GM21526 (cell line): ENCODE results near the gene XPO4.
"Not testable (repeated sequence)": the region's sequence is repeated elsewhere in the genome, so short reads cannot be mapped to it uniquely, and the experiment has no call there.

Experiments
- ATAC-seq: cut with Tn5 transposase; IDR thresholded peaks from one replicate; pipeline ENCODE4 v1.9.1; 2021; ENCODE audit warnings: moderate library complexity; ENCODE audit not compliant: unreplicated experiment, low FRiP score

The XPO4 gene

GRCh38 chr13:20796791-20797508 is 105.6 kb downstream of the XPO4 start:
- ATAC-seq, result no peak

DNA sequence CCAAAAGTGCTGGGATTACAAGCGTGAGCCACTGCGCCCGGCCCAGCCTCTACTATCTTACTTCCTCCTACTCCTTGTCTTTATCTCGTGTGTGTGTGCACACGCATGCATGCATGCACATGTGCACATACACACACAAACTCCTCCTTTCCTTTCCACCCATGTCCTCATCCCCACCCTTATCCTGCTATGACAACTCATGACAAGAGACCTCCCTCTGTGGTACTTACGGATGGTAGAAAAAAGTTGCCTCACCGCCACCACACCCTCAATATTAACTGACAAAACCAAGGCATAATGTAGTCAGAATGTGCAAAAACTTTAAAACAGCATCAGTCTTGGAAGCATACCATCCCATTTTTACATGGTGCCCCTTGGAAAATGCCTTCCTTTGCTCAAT is 112.9 kb downstream of the XPO4 start:
- no peak for ATAC-seq

DNA sequence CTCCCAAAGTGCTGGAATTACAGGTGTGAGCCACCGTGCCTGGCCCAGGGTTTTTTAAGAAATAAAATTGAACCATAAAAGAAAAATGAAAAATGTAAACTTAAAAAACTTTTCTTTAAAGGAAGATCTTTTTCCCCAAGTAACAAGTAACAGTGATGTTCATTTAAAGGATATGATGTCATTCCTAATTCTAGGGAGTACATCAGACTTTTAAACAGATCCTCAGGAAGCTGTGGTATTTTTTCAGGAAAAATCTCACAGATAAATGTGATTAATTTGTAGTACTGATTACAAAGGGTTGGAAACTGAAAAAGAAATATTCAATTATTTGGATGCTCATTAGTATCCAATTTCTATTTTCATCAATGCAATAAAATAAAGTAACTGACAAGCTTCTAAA is 114.2 kb downstream of the XPO4 start:
- ATAC-seq, result no peak

- no peak for ATAC-seq
Observed at GRCh38 chr13:20787180-20787579, 115.4 kb downstream of the XPO4 start.

GRCh38 chr13:20782116-20782708 is 120.3 kb downstream of the XPO4 start:
- ATAC-seq, result peak; percentile 66

- ATAC-seq, result no peak
Observed at GRCh38 chr13:20780317-20780716, 122.2 kb downstream of the XPO4 start.

GRCh38 chr13:20779405-20779804 is 123.1 kb downstream of the XPO4 start:
- no peak for ATAC-seq

- ATAC-seq, result no peak
Observed at GRCh38 chr13:20778311-20778710, 124.2 kb downstream of the XPO4 start.

GRCh38 chr13:20776751-20777150 is 125.8 kb downstream of the XPO4 start:
- no peak for ATAC-seq

DNA sequence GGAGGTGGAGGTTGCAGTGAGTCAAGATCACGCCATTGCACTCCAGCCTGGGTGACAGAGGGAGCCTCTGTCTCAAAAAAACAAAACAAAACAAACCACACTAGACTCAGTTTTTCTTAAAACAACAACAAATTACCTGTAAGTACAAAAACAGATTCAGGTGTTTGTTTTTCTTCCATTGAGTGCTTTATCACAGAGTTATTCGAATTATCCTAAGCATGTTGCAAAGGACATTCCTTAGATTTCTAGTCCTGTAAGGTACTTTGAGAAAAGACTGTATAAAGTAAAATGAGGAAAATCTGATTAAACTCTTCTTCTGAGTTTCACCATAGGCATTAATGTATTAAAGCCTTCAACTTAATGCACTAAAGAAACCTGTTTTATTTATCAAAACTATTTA is 126.6 kb downstream of the XPO4 start:
- ATAC-seq, result no peak

- no peak for ATAC-seq
Observed at GRCh38 chr13:20774746-20775145, 127.8 kb downstream of the XPO4 start.

DNA sequence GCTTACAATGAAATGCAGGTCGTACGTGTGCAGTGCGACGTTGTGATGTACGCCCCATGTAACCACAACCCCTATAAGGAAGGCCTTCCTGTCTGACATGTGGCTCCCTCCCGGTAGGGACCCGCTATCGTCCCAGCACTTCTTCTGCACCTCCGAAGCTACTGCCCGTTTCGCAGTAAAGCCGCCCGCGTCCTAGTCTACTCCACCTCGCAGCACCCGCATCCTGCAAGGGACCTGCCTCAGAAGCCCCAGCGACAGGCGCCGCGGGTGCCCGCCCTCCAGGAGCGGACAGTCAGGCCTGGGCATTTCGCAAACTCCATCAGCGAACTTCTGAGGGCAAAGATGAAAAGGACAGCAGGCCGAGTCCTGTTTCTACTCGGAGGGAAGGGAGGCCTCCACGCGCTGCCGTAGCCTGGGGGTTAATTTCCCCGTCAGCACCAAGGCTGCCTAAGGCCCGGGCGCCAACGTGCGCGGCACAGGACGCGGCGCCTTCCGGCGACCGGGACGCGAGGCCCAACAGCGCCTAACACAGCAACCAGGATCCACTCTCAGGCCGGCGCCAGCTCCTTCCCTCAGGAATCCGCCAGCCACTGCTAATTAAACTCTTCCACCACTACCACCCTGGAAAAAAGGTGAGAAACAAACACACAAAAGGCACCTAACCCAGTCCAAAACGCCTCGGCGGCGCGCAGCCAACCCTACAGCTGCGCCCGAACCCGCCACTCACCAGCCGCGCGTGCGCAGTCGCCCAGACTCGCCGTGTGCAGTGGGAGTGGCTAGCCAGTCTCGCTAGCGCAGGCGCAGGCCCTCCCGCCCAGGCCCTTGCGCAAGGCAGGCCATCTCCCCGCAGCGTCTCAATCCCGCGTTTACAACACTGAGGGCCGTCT is 129.1 kb downstream of the XPO4 start, which contains the start of gene EEF1AKMT1:
EEF1AKMT1 (minus strand) TSS at position 768 of the 887 bp plus-strand sequence. CDS start 16,363 bp downstream, outside the sequence.
- peak; percentile 88 for ATAC-seq

DNA sequence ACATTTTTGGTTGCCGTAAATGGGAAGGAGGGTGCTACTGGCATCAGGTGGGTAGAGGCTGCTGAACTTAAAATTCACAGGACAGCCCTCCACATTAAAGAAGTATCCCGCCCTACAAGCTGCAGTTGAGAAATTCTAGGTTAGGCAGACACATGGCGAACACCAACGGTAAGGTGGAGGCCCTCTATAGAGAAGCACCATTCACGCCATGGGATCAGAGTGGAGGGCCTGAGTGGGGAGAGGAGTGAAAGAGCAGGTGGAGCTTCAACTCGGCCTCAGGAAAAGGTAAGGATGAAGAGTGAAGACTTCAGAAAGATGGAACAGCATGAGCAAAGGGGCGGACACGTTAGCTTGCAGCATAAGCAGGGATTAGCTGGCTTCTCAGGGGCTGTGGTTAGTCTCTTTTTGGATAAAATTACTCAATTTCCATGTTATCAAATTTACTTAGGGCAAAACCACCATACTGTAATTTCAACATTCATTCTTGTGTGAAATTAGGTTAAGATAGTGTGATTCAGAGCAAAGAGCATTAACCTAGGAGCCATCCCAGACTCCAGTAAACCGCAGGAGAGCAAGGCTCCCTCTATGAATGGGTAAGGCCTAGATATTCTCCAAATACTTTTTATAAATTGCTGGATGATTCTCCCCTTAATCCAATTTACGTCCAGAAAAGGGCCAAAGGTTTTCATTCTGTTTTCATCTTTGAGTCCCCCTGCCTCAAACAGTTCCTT is 130.0 kb downstream of the XPO4 start:
- no peak for ATAC-seq

DNA sequence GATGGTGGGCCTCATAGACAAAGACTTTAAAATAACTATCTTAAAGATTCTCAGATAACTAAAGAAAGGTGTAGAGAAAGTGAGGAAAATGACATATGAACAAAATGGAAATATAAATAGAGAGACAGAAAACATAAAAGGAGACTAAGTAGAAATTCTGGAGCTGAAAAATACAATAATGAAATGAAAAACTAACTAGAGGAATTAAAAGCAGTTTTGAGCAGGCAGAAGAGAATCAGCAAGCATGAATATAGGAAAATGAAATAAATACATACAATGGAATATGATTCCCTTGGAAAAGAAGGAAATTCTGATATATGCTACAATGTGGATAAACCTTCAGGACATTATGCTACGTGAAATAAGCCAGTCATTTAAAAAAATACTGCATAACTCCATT is 132.7 kb downstream of the XPO4 start:
- no peak for ATAC-seq

- ATAC-seq, result no peak
Observed at GRCh38 chr13:20769091-20769490, 133.5 kb downstream of the XPO4 start.

DNA sequence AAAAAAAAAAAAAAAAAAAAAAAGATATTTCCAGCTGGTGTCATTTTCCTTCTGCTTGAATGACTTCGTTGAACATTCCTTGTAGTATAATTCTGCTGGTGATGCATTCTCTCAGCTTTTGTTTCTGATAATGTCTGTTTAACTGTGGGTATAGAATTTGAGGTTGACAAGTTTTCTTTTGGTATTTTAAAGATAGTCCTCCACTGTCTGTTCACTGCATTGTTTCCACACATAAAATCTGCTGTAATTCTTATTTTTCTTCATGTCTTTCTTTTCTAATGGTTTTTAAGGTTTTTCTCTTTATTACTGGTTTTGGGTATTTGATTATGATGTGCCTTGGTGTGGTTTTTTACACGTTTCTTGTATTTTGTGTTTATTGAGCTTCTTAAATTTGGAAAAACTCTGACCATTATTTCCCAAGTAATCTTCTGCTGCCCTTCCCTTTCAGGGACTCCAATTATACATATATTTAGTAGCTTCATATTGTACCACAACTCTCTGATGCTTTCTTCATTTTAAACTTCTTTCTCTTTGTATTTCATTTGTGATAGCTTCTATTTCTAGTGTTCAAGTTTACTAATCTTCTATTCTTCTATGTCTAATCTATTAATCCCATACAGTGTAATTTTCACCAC is 135.1 kb downstream of the XPO4 start:
- no peak for ATAC-seq

DNA sequence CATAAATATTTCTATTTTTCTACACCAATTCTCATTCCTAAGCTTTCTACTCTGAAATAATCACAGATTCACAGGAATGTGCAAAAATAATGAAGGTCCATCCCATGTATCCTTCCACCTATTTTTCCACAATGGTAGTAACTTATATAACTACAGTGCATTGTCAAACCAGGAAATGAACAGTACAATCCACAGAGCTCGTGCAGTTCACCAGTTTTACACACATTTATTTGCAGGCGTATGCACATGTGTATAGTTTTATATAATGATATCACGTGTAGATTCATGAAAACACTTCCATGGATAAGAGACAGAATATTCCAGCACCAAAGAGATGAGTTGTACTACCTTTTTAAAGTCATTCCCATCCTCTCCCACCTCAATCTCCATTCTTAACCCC is 141.7 kb downstream of the XPO4 start:
- no peak for ATAC-seq

DNA sequence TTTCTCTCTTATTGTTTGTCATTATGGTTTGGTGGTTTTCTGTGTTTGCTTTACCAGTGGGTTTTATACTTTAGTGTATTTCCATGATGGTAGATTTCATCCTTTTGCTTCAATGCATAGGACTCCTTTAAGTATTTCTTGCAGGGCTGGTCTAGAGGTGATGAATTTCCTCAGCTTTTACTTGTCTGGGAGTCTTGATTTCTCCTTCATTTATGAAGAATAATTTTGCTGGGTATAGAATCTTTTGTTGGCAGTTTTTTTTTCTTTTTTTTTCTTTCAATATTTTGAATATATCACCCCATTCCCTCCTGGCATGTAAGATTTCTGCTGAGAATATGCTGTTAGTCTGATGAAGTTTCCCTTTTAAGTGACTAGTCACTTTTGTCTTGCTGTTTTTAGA is 148.5 kb downstream of the XPO4 start:
- ATAC-seq, result no peak

DNA sequence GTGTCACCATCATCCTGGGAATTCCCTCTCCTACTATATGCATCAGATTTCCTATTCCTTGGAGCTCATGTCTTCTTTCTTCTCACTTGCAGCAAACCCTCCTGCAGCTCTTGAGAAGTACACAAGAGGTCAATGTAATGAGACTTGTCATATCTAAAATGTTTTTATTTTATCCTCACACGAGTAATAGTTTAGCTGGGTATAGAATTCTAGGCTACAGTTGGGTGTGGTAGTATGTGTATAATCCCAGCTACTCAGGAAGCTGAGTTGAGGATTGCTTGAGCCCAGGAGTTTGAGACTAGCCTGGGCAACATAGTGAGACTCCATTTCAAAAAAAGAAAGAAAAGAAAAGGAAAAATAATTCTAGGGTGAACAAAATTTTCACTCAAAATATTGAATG is 153.2 kb downstream of the XPO4 start:
- ATAC-seq, result no peak

DNA sequence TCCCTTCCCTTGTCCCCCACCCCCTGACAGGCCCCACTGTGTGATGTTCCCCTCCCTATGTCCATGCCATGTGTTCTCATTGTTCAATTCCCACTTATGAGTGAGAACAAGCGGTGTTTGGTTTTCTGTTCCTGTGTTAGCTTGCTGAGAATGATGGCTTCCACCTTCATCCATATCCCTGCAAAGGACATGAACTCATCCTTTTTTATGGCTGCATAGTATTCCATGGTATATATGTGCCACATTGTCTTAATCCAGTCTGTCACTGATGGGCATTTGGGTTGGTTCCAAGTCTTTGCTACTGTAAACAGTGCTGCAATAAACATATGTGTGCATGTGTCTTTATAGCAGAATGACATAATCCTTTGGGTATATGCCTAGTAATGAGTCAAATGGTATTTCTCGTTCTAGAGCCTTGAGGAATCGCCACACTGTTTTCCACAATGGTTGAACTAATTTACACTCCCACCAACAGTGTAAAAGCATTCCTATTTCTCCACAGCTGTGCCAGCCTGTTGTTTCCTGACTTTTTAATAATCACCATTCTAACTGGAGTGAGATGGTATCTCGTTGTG is 158.6 kb downstream of the XPO4 start:
- not testable (repeated sequence) for ATAC-seq
